Astrocyte of the spinal cord (primary cell): ENCODE measurements around the gene NECTIN1.

Source experiments
- DNase-seq: peaks from one replicate; pipeline ENCODE4 v3.0.0; 2011; ENCODE audit warnings: low read depth, low spot score
- H3K4me3 ChIP-seq: 2 replicates; pipeline ENCODE4 v1.5.1; 2011; ENCODE audit warnings: low read depth, mild to moderate bottlenecking, low read length, moderate library complexity
- in situ Hi-C: cut with HindIII; loops from 2 replicates; pipeline ENCODE4 v1.10.0; 2017; ENCODE audit warnings: low sequenced_read_pairs
- TF ChIP-seq, protein P1 (sequence below): IDR thresholded peaks from 2 replicates; pipeline ENCODE4 v1.5.1; 2012; ENCODE audit warnings: low read depth, mild to moderate bottlenecking, low read length, inconsistent platforms

Gene NECTIN1

DNA sequence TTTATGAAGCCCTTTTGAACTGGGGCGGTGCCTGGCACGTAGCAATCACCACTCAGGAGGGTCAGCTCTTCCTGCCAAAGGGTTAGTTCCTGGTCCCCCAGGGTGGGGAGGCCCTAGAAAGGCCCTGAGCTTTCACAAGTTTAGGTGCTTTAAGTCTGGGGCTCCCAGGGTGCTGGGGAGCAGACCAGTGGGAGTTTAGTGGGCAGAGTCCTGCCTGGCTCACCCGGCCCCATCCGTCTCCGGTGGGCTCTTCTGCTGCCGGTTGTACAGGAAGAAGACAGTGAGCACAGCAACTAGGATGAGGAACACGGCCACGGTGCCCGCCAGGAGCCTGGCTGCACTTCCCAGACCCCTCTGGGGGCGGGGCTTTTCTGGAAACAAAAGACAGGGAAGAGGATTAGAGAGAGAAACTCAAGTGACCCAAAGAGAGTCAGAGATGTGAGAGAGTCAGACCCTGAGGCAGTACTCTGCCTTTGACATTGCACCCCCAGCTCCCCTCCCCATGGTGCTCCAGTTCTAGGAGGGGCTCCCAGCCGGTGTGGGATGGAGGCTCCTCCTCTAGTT is 89.3 kb downstream of the NECTIN1 start:
- TF ChIP-seq, protein P1, sequence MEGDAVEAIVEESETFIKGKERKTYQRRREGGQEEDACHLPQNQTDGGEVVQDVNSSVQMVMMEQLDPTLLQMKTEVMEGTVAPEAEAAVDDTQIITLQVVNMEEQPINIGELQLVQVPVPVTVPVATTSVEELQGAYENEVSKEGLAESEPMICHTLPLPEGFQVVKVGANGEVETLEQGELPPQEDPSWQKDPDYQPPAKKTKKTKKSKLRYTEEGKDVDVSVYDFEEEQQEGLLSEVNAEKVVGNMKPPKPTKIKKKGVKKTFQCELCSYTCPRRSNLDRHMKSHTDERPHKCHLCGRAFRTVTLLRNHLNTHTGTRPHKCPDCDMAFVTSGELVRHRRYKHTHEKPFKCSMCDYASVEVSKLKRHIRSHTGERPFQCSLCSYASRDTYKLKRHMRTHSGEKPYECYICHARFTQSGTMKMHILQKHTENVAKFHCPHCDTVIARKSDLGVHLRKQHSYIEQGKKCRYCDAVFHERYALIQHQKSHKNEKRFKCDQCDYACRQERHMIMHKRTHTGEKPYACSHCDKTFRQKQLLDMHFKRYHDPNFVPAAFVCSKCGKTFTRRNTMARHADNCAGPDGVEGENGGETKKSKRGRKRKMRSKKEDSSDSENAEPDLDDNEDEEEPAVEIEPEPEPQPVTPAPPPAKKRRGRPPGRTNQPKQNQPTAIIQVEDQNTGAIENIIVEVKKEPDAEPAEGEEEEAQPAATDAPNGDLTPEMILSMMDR = no peak
- no peak overlapping the region for H3K4me3 ChIP-seq
- in situ Hi-C loops = no loop called here
- no peak for DNase-seq

DNA sequence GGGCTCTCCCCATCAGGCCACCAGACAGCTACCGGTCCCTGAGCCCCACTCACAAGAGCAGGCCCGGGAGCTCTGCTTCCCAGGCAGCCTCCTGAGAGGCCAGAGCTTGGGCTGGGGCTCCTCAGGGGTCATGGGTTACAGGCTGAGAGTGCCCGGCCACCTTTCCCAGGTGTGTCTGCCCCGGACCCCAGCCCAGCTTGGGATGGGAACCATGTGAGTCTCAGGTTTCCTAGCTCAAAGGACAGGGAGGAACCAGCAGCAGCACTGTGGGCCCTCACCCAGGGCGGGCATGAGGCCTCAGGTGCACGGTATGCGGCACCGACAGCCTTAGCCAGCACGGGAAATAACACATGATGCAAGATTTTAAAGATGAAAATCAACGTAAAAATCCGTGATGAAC is 90.1 kb downstream of the NECTIN1 start:
- H3K4me3 ChIP-seq = no peak overlapping the region
- TF ChIP-seq, protein P1 = no peak
- DNase-seq = no peak
- in situ Hi-C loops = no loop called here

DNA sequence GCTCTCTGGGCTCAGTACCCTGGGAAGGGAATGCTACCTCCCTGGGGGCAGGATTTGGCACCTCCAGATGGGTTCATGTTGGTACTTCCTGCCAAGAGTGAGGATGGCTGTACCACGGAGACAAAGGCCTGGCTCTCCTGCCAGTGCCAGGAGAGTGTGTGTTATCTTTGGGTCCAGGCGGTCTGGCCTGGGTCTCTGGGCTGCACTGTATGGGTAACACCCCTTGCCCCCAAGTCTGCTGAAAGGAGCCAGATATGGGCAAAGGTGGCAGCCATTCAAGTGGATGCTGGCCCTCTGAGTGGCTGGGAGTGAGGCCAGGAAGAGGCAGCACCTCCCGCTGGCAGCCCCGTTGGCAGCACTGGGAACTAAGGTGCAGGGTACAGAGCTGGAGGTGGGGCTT is 91.5 kb downstream of the NECTIN1 start:
- in situ Hi-C loops = no loop called here
- TF ChIP-seq, protein P1 = no peak
- DNase-seq = no peak
- no peak overlapping the region for H3K4me3 ChIP-seq

GRCh38 chr11:119635776-119636175 is 93.2 kb downstream of the NECTIN1 start:
- in situ Hi-C loops = no loop called here
- no peak for DNase-seq
- no peak overlapping the region for H3K4me3 ChIP-seq
- TF ChIP-seq, protein P1 = no peak

- DNase-seq = no peak
- H3K4me3 ChIP-seq = no peak overlapping the region
- in situ Hi-C loops = no loop called here
- TF ChIP-seq, protein P1 = no peak
Measured at GRCh38 chr11:119635041-119635740, 93.8 kb downstream of the NECTIN1 start.

DNA sequence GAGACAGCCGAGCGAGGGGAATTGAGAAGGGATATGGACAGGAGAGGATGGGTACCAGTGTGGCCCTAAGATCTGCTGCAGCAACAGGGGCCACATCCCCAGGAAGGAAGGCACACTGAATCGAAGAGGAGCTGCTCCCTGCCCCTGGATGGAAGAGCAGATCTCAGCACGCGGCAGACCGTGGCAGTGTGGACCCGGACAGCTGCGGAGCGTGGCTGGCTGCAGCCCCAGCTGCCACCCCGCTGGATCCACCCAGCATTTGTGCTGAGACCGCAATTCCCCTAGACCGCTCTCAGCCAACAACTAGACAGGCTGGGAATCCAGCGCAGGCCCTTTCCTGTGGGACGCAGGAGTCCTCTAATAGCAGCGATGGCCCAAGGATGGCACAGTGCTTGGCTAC is 94.7 kb downstream of the NECTIN1 start:
- no peak overlapping the region for H3K4me3 ChIP-seq
- DNase-seq = no peak
- TF ChIP-seq, protein P1 = no peak
- in situ Hi-C loops = no loop called here
